Naive thymus-derived CD4-positive, alpha-beta T cell (primary cell): ENCODE measurements around the gene LNP1. TPM values are rescaled to one million over a fixed set of nuclear protein-coding genes. Genes with fewer than 3 reads are reported as not detected.

Source experiments
- ATAC-seq: fragments of 150-1000 bp; cut with Tn5 transposase; 2 replicates; pipeline ENCODE4 v1.10.0; 2021; ENCODE audit warnings: mild to moderate bottlenecking, moderate library complexity
- CTCF ChIA-PET: fragments of 350-600 bp; sonication (Branson Sonifier 250); formaldehyde crosslinking; loops from one replicate; lab custom pipeline; 2021; ENCODE audit warnings: antibody characterized with exemption; lab: Charles Lee
- POLR2A ChIA-PET: fragments of 350-600 bp; sonication (Branson Sonifier 250); formaldehyde crosslinking; loops from one replicate; lab custom pipeline; 2021; ENCODE audit warnings: antibody characterized with exemption, inconsistent platforms; lab: Charles Lee
- DNase-seq, 9 donors: peaks; one replicate each; pipeline versions ENCODE4 v3.0.0 to v3.0.0-alpha.2; 2020 to 2022; ENCODE audit warnings: mixed read lengths in 1 of 9
- H3K27ac ChIP-seq: one replicate; pipeline ENCODE4 v1.7.0; 2013; ENCODE audit warnings: mild to moderate bottlenecking, low read depth, low read length, moderate library complexity
- H3K27me3 ChIP-seq, 2 donors: one replicate each; pipeline ENCODE4 v1.7.0; 2013; ENCODE audit warnings: low read length in 2 of 2, mild to moderate bottlenecking in 2 of 2, moderate library complexity in 2 of 2; ENCODE audit not compliant: control insufficient read depth in 2 of 2, insufficient read depth in 2 of 2
- H3K36me3 ChIP-seq, 3 experiments: 1 replicate in 2 of 3; 2 replicates in 1 of 3; pipeline ENCODE4 v1.7.0; 2013; ENCODE audit warnings: low read length in 3 of 3, mild to moderate bottlenecking in 3 of 3, moderate library complexity in 1 of 3; ENCODE audit not compliant: insufficient read depth in 3 of 3, control insufficient read depth in 2 of 3
- H3K4me1 ChIP-seq, 2 donors: one replicate each; pipeline ENCODE4 v1.7.0; 2013; ENCODE audit warnings: low read length in 2 of 2, mild to moderate bottlenecking in 2 of 2, moderate library complexity in 1 of 2; ENCODE audit not compliant: control insufficient read depth in 2 of 2, insufficient read depth in 2 of 2
- H3K4me3 ChIP-seq: 2 replicates; pipeline ENCODE4 v1.7.0; 2013; ENCODE audit warnings: mild to moderate bottlenecking, low read length
- H3K9me3 ChIP-seq, 3 experiments: 1 replicate in 2 of 3; 2 replicates in 1 of 3; pipeline ENCODE4 v1.7.0; 2013; ENCODE audit warnings: low read length in 3 of 3; ENCODE audit not compliant: control insufficient read depth in 2 of 3
- H3K27ac Mint-ChIP-seq, 9 donors: one replicate each; pipeline ENCODE4 v1.8.0; 2020 to 2022; ENCODE audit warnings: mixed read lengths in 9 of 9, mild to moderate bottlenecking in 8 of 9, moderate library complexity in 5 of 9, inconsistent platforms in 2 of 9
- H3K27me3 Mint-ChIP-seq, 5 donors: one replicate each; pipeline ENCODE4 v1.8.0; 2021 to 2022; ENCODE audit warnings: mixed read lengths in 5 of 5, mild to moderate bottlenecking in 1 of 5
- H3K36me3 Mint-ChIP-seq, 5 donors: one replicate each; pipeline ENCODE4 v1.8.0; 2020 to 2022; ENCODE audit warnings: mixed read lengths in 5 of 5, mild to moderate bottlenecking in 3 of 5, inconsistent platforms in 1 of 5
- H3K4me1 Mint-ChIP-seq, 7 donors: one replicate each; pipeline ENCODE4 v1.8.0; 2020 to 2022; ENCODE audit warnings: mixed read lengths in 7 of 7, mild to moderate bottlenecking in 3 of 7, inconsistent platforms in 1 of 7
- H3K4me3 Mint-ChIP-seq, 10 donors: one replicate each; pipeline ENCODE4 v1.8.0; 2020 to 2022; ENCODE audit warnings: mild to moderate bottlenecking in 10 of 10, mixed read lengths in 10 of 10, moderate library complexity in 6 of 10, inconsistent platforms in 2 of 10
- H3K9me3 Mint-ChIP-seq, 11 donors: one replicate each; pipeline ENCODE4 v1.8.0; 2020 to 2022; ENCODE audit warnings: mixed read lengths in 11 of 11, mild to moderate bottlenecking in 4 of 11, inconsistent platforms in 1 of 11, moderate library complexity in 1 of 11
- intact Hi-C, 2 donors: fragments of 100-400 bp; cut with micrococcal nuclease; formaldehyde crosslinking; loops; one replicate each; pipeline ENCODE4 v1.15.1; 2023
- polyA plus RNA-seq, 2 donors: library from polyadenylated mRNA; unstranded; fragments of 300-500 nt; fragmentation: Illumina TruSeq; gene quantifications; one replicate each; pipeline ENCODE4 v1.2.3, GENCODE V29; 2021
- total RNA-seq, 6 experiments: library from RNA in 5 of 6; stranded (reverse) in 5 of 6; gene quantifications; 1 replicate in 5 of 6; 2 replicates in 1 of 6; pipeline ENCODE4 v1.2.3 and lab custom pipeline; 2021 to 2026

LNP1 gene
- total and polyA plus RNA-seq, 7 experiments from 2014 or later, result 0.37 to 2.4 (median 1.2) TPM

GRCh38 chr3:100370756-100371155 lies 30.6 kb upstream of the LNP1 start:
- peaks cover 0 to 42% (median 14%) of the 10 kb centered on the region in 5 donors for H3K36me3 Mint-ChIP-seq

DNA sequence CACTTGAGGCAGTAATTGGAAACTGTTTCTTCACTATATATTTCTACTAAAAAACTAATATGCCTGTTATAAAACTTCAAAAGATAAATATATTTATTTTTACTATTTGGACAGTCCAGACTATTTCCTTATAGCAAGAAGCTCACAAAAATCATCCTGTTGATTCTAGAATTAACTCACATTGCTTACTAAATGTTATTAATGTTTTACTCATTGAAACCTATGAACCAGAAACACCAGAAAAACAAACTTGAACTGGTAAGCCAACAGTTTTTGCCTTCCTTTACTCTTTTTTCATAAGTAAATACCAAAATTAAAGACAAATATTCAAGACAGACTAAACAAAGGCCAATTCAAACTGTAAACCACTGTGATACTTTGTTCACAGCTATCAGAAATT lies 26.8 kb upstream of the LNP1 start:
- Mint-ChIP-seq H3K36me3 (peaks cover 3 to 38% (median 14%) of the 10 kb centered on the region in 5 donors), H3K4me1 (peaks cover 0 to 2% (median 0%) of the 10 kb centered on the region in 7 donors), H3K27ac (peak overlapping the region in 1 of 9 donors; percentile 36), H3K9me3 (no peaks in the 10 kb centered on the region), H3K27me3 (no peaks in the 10 kb centered on the region), H3K4me3 (no peak overlapping the region)
- Histone ChIP-seq H3K36me3 (peaks cover 4 to 77% (median 8%) of the 10 kb centered on the region in 3 experiments), H3K27me3 (no peaks in the 10 kb centered on the region), H3K27ac (no peak overlapping the region), H3K9me3 (no peaks in the 10 kb centered on the region), H3K4me1 (no peaks in the 10 kb centered on the region), H3K4me3 (no peak overlapping the region)
- POLR2A ChIA-PET, result no interaction called here
- DNase-seq, result no peak
- CTCF ChIA-PET, result interaction anchor here (0.6 kb wide), 1 partner anchor 543 kb away, joined by 3 read pairs; no protein-coding TSS in a partner anchor
- no peak for ATAC-seq
- intact Hi-C loops, result no loop called here

More at GRCh38 chr3:100370756-100371155, 30.6 kb upstream of the LNP1 start:
- H3K9me3 Mint-ChIP-seq, result no peaks in the 10 kb centered on the region
- POLR2A ChIA-PET, result no interaction called here
- H3K9me3 ChIP-seq, result no peaks in the 10 kb centered on the region
- intact Hi-C loops, result no loop called here
- H3K4me1 Mint-ChIP-seq, result peaks cover 0 to 4% (median 0%) of the 10 kb centered on the region in 7 donors
- no peak overlapping the region for H3K27ac ChIP-seq
- H3K4me3 ChIP-seq, result no peak overlapping the region
- H3K36me3 ChIP-seq, result peaks cover 7 to 71% (median 8%) of the 10 kb centered on the region in 3 experiments
- H3K27ac Mint-ChIP-seq, result peak overlapping the region in 1 of 9 donors; percentile 45
- H3K4me3 Mint-ChIP-seq, result no peak overlapping the region
- CTCF ChIA-PET, result interaction anchor here (1.1 kb wide), 1 partner anchor 10 kb away, joined by 3 read pairs; no protein-coding TSS in a partner anchor
- DNase-seq, result no peak
- H3K4me1 ChIP-seq, result no peaks in the 10 kb centered on the region
- ATAC-seq, result no peak
- H3K27me3 ChIP-seq, result no peaks in the 10 kb centered on the region
- H3K27me3 Mint-ChIP-seq, result no peaks in the 10 kb centered on the region

DNA sequence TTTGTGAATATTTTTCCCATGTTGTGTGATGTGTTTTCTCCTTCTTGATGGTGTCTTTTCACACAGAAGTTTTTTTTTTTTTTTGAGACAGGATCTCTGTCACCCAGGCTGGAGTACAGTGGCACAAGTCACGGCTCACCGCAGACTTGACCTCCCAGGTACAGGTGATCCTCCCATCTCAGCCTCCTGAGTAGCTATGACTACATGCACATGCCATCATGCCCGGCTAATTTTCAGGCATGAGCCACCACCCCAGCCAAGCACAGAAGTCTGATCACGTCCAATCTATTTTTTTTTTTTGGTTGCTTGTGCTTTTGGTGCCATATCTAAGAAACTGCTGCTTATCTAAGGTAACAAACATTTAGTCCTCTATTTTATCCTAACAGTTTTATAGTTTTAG lies 25.0 kb upstream of the LNP1 start:
- H3K9me3 Mint-ChIP-seq, result no peaks in the 10 kb centered on the region
- DNase-seq (no peak), ATAC-seq (no peak)
- H3K4me3 Mint-ChIP-seq, result no peak overlapping the region
- Histone ChIP-seq H3K27me3 (no peaks in the 10 kb centered on the region), H3K9me3 (no peaks in the 10 kb centered on the region), H3K36me3 (peaks cover 3 to 80% (median 4%) of the 10 kb centered on the region in 3 experiments), H3K27ac (no peak overlapping the region), H3K4me3 (no peak overlapping the region), H3K4me1 (no peaks in the 10 kb centered on the region)
- H3K36me3 Mint-ChIP-seq, result peaks cover 9 to 46% (median 23%) of the 10 kb centered on the region in 5 donors
- no peaks in the 10 kb centered on the region for H3K27me3 Mint-ChIP-seq
- H3K4me1 Mint-ChIP-seq, result peaks cover 0 to 2% (median 0%) of the 10 kb centered on the region in 7 donors
- intact Hi-C loops, result no loop called here
- ChIA-PET CTCF (no interaction called here), POLR2A (interaction anchor here (0.6 kb wide), 1 partner anchor 558 kb away, joined by 4 read pairs; no protein-coding TSS in a partner anchor)
- H3K27ac Mint-ChIP-seq, result peak overlapping the region in 4 of 9 donors; percentile 8 to 30 (median 20)

- peaks cover 0 to 67% (median 6%) of the 10 kb centered on the region in 3 experiments for H3K36me3 ChIP-seq
- no peaks in the 10 kb centered on the region for H3K27me3 ChIP-seq
- no peaks in the 10 kb centered on the region for H3K9me3 ChIP-seq
- intact Hi-C loops, result no loop called here
- no peaks in the 10 kb centered on the region for H3K4me1 ChIP-seq
- CTCF ChIA-PET, result interaction anchor here (0.6 kb wide), 1 partner anchor 1303 kb away, joined by 4 read pairs; no protein-coding TSS in a partner anchor
- H3K4me3 Mint-ChIP-seq, result no peak overlapping the region
- H3K9me3 Mint-ChIP-seq, result peaks cover 0 to 14% (median 2%) of the 10 kb centered on the region in 11 donors
- H3K27ac Mint-ChIP-seq, result no peak overlapping the region
- H3K4me3 ChIP-seq, result no peak overlapping the region
- H3K27me3 Mint-ChIP-seq, result no peaks in the 10 kb centered on the region
- POLR2A ChIA-PET, result no interaction called here
- peaks cover 3 to 25% (median 19%) of the 10 kb centered on the region in 7 donors for H3K4me1 Mint-ChIP-seq
- peaks cover 12 to 39% (median 33%) of the 10 kb centered on the region in 5 donors for H3K36me3 Mint-ChIP-seq
- DNase-seq (no peak), ATAC-seq (no peak)
- H3K27ac ChIP-seq, result no peak overlapping the region
Observed at GRCh38 chr3:100384733-100385525, 16.4 kb upstream of the LNP1 start.

- peaks cover 6 to 35% (median 31%) of the 10 kb centered on the region in 5 donors for H3K36me3 Mint-ChIP-seq
- CTCF ChIA-PET, result no interaction called here
- no peak for ATAC-seq
Observed at GRCh38 chr3:100386437-100387074, 14.8 kb upstream of the LNP1 start.

GRCh38 chr3:100389025-100389424 lies 12.3 kb upstream of the LNP1 start:
- Mint-ChIP-seq H3K4me3 (no peak overlapping the region), H3K9me3 (peaks cover 0 to 14% (median 2%) of the 10 kb centered on the region in 11 donors), H3K27ac (no peak overlapping the region), H3K4me1 (peaks cover 11 to 46% (median 34%) of the 10 kb centered on the region in 7 donors), H3K27me3 (no peaks in the 10 kb centered on the region), H3K36me3 (peaks cover 6 to 36% (median 26%) of the 10 kb centered on the region in 5 donors)
- ATAC-seq, result no peak
- Histone ChIP-seq H3K36me3 (peaks cover 0 to 39% (median 0%) of the 10 kb centered on the region in 3 experiments), H3K4me3 (no peak overlapping the region), H3K27me3 (no peaks in the 10 kb centered on the region), H3K4me1 (no peaks in the 10 kb centered on the region), H3K27ac (no peak overlapping the region), H3K9me3 (no peaks in the 10 kb centered on the region)
- intact Hi-C loops, result no loop called here
- ChIA-PET POLR2A (no interaction called here), CTCF (no interaction called here)
- no peak for DNase-seq

More at GRCh38 chr3:100386437-100387074, 14.8 kb upstream of the LNP1 start:
- no peak overlapping the region for H3K27ac Mint-ChIP-seq
- no peak overlapping the region for H3K4me3 Mint-ChIP-seq
- H3K9me3 ChIP-seq, result no peaks in the 10 kb centered on the region
- no peaks in the 10 kb centered on the region for H3K27me3 ChIP-seq
- no peaks in the 10 kb centered on the region for H3K4me1 ChIP-seq
- POLR2A ChIA-PET, result interaction anchor here (1.0 to 1.1 kb wide), 2 partner anchors 14 to 15 kb away, joined by 3 read pairs; no protein-coding TSS in a partner anchor
- intact Hi-C loops, result no loop called here
- H3K9me3 Mint-ChIP-seq, result peaks cover 0 to 14% (median 2%) of the 10 kb centered on the region in 11 donors
- no peak for DNase-seq
- H3K36me3 ChIP-seq, result peaks cover 0 to 56% (median 4%) of the 10 kb centered on the region in 3 experiments
- no peaks in the 10 kb centered on the region for H3K27me3 Mint-ChIP-seq
- H3K4me3 ChIP-seq, result no peak overlapping the region
- H3K4me1 Mint-ChIP-seq, result peaks cover 5 to 25% (median 19%) of the 10 kb centered on the region in 7 donors
- H3K27ac ChIP-seq, result no peak overlapping the region
